Measurements from ENCODE around the gene EFS. TPM values are rescaled to one million over a fixed set of nuclear protein-coding genes. Genes with fewer than 3 reads are reported as not detected.

The EFS gene
- total RNA-seq, 2 donors from 2014 or later = 0.10 TPM; not detected in 1

DNA sequence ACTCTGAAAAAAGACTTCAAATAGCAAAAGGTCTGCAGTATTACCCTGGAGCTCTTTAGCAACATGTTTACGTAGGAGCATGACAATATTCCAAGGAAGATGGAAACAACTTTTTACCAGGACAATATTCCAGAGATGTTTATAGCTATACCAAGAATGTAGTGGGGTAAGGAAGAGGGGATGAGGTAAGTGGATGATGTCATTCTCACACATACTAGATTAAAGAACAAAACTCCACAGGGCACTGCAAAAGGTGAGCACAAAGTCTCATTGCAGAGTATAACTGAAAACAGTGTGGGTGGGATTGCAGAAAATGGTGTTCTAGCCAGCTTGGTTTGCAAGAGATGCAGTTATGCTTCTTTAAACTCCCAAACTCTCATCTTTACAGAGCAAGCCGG, 20.3 kb upstream of the EFS start:
- Mint-ChIP-seq H3K36me3 (no peaks in the 10 kb centered on the region), H3K9me3 (no peaks in the 10 kb centered on the region), H3K27ac (no peak overlapping the region)
- ATAC-seq = no peak
- DNase-seq (ENCODE audit: low spot score in 2 of 2) = no peak

DNA sequence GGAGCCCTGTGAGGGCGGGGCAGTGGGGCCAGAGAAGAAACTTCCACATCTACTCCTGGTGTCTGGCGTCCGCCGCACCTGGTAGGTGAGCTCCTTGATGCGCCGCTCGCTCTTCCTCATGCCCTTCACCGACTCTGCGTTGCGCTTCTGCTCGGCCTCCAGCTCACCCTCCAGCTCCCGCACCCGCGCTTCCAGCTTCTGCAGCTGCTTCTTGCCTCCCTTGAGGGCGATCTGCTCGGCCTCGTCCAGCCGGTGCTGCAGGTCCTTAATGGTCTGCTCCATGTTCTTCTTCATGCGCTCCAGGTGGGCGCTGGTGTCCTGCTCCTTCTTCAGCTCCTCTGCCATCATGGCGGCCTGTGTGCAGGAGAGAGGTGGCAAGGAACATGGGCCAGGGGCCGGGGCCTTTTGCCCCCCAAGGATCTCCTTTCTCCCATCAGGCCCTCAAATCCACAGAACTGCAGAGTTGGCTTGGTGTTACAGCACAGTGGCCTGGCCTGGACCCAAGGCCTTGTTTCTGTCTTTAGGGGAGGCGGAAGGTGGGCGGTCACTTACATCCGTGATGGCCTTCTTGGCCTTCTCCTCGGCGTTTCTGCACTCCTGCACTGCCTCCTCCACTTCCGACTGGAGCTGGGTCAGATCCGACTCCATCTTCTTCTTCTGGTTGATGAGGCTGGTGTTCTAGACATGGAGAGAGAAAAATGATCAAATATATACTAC, 19.6 kb upstream of the EFS start:
- H3K36me3 Mint-ChIP-seq = no peaks in the 10 kb centered on the region
- no peak for DNase-seq (ENCODE audit: low spot score in 2 of 2)
- no peaks in the 10 kb centered on the region for H3K9me3 Mint-ChIP-seq
- no peak for ATAC-seq
- H3K27ac Mint-ChIP-seq = no peak overlapping the region

DNA sequence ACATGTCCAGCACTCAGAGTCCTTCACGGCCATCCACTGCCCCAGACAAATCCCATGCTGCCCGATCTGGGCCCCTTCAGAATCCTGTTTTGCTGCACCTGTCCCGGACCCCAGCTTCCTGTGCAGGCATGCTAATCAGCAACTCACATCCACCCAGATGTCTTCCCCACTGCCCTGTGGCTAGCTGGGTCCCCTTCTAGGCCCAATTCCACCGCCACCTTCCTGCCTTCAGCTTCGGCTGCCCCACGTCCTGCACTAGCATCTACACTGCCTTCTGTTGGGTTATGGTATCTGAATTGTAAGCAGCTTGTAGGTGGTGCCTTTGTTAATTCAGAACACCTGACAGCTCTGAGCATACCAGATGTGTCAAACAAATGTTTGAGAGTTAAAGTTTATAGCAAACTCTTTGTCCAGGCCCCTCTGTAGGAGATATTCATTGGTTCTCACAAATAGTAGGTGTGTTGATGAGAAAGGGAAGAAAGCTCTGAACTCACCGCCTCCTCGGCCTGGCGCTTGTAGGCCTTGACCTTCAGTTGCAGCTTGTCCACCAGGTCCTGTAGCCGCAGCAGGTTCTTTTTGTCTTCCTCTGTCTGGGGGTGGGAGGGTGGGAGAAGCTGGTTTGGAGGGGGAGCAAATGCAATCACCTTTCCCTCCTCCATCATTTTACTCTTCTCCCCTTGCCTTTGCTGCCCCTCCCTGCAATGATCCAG, 17.9 kb upstream of the EFS start:
- no peak overlapping the region for H3K27ac Mint-ChIP-seq
- no peaks in the 10 kb centered on the region for H3K36me3 Mint-ChIP-seq
- ATAC-seq (no peak), DNase-seq (ENCODE audit: low spot score in 2 of 2) (no peak)
- no peaks in the 10 kb centered on the region for H3K9me3 Mint-ChIP-seq

DNA sequence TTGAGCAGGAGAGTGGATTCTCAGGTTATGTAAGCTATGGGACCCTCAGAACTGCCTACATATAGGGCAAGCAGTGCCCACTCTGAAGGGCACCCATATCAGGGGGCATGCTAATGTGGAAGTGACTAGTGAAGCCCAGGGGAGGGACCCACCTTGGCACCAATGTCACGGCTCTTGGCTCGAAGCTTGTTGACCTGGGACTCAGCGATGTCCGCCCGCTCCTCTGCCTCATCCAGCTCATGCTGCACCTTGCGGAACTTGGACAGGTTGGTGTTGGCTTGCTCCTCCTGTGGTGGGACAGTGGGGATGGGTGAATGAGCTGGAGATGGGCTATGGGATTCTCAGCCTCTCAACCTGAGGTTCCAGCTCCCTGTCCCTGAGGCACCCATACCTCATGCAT, 17.3 kb upstream of the EFS start:
- Mint-ChIP-seq H3K27ac (no peak overlapping the region), H3K36me3 (no peaks in the 10 kb centered on the region), H3K9me3 (no peaks in the 10 kb centered on the region)
- ATAC-seq (no peak), DNase-seq (ENCODE audit: low spot score in 2 of 2) (no peak)

DNA sequence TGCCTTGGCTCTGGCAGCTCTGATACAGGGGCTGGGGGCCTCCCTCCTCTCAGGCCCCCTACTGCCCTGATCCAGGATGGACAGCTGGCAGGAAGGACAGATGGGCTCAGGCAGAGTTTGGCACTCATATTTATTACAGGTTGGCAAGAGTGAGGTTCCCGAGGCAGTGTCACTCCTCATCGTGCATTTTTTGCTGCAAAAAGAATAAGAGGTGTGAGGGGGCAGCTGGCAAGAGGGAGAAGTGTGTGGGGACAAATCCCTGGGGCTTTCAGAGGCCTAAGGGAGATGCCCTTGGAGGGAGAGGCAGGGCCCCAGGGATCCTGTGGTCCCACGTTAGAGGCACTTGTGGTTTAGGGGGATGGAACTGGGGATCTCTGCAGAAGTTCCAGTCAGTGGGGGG, 16.9 kb upstream of the EFS start:
- H3K27ac Mint-ChIP-seq = no peak overlapping the region
- ATAC-seq (no peak), DNase-seq (ENCODE audit: low spot score in 2 of 2) (no peak)
- H3K36me3 Mint-ChIP-seq = no peaks in the 10 kb centered on the region
- H3K9me3 Mint-ChIP-seq = no peaks in the 10 kb centered on the region

DNA sequence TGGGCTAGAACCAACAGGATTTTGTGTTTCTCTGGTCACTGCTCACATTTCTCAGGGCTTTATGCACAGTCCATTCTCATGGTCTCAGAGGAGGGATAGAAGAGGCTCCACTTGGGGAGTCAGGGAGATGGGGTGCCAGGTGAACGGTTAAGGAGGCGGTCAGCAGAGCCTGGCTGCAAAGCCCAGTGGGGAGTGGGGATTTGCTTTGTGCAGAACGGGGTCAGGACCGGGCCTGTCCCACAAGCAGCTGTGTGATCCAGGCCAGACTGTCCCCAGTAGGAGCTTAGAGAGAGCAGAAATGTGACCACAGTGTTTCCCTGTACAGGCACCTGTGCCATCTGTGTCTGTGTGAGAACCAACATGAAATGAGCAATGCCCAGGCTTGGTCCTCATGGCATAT, 16.0 kb upstream of the EFS start:
- no peak overlapping the region for H3K27ac Mint-ChIP-seq
- ATAC-seq (no peak), DNase-seq (ENCODE audit: low spot score in 2 of 2) (no peak)
- H3K9me3 Mint-ChIP-seq = no peaks in the 10 kb centered on the region
- no peaks in the 10 kb centered on the region for H3K36me3 Mint-ChIP-seq

DNA sequence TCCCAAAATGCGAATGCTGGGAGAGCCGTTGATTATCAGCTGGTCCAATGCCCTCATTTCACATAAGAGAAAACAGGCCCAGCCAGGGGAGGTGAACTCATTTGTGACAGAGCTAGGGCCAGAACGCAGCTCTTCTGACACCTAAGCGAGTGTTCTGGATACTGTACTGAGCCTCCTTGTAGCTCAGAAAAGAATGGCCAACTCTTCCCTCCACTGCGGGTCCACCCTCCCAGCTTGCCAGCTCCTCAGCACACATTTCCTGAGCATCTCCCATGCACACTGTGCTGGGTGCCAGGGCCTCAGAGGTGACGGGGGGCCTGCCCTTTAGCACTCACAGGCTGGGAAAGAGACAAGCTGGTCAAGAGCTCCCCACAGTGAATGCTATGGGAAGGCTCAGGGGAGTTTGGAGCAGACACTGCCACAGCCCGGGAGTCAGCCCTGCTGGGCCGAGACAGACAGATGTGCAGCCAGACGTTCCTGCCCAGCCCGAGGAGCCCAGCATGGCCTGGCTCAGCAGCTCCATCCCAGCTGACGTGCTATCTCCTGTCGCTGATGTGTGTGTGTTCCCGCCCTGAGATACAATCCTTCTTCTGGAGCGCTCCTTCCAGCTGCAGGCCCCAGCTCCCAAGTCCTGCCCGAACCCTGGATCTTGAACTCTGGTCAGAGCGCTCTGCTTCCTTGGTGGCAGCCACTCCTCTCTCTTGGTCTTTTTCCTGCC, 15.4 kb upstream of the EFS start:
- Mint-ChIP-seq H3K27ac (no peak overlapping the region), H3K9me3 (no peaks in the 10 kb centered on the region), H3K36me3 (no peaks in the 10 kb centered on the region)
- DNase-seq (ENCODE audit: low spot score in 2 of 2) (no peak), ATAC-seq (peak; percentile 26 to 42)

DNA sequence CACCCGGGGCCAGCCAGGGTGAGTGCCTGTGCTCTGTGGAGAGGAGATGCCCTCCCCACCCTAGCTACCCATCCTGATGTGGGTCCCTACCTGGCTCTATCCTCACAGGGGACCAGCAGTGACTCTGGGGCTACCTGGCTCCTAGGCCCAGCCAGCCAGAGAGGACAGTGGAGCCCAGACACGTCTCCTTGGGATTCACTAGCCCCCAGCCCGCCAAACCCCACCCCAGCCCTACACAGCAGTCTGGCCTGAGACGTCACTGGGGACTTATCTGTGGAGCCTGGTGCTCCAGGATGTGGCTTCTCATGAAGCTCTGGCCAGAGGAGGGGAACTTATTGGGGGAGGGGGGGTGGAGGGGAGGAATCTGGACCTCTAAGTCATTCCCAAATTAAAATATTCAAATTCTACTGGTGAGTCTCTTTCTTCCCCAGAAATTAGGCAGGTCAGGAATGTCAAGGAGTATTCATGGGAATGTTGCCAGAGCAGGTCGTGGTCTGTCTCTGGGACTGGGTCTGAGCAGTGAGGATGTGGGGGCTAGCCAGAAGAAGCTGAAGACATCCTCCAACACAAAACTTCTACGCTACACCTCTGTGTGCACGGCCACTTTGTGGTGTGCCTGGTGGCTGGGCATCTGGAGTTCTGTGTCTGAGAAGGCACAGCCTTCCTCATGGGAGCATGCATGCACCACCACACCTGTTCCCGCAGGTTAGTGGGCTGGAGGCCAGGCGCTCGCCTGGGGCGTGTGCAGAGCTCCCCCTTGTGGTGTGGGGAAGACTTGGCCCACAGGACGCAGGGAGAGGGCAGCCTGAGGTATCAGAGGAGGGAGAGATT, 14.6 kb upstream of the EFS start:
- Mint-ChIP-seq H3K9me3 (no peaks in the 10 kb centered on the region), H3K27ac (no peak overlapping the region), H3K36me3 (no peaks in the 10 kb centered on the region)
- DNase-seq (ENCODE audit: low spot score in 2 of 2) (peak in 1 of 2 donors; percentile 76), ATAC-seq (peak; percentile 88 to 93)

DNA sequence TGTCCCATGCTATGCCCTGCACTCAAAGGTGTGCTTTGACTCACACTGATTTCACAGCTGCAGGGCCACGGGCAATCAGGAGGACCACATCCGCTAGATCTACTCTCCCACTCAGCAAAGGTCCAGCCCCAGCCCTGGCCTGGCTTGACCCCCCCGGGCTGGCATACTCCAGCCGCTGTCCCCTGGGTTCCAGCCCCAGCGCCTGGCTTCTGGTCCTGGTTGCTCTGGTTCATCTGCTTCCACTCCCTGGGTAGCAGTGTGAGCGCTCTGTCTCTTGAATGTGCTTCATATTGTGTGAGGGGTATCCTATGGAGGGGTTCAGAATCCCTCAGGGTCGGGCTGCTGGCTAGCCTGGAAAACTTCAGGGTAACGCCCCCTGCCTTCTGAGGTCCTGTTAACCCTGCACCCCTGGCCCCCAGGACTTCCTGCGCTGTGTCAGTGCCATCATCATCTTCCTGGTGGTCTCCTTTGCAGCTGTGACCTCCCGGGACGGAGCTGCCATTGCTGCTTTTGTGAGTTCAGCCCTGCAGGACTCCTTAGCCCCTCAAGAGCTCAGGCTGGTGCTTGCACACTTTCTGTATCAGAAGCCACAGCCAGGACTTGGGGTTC, 13.7 kb upstream of the EFS start:
- Mint-ChIP-seq H3K36me3 (no peaks in the 10 kb centered on the region), H3K27ac (peak overlapping the region in 1 of 2 donors; percentile 1), H3K9me3 (no peaks in the 10 kb centered on the region)
- no peak for ATAC-seq
- DNase-seq (ENCODE audit: low spot score in 2 of 2) = no peak

DNA sequence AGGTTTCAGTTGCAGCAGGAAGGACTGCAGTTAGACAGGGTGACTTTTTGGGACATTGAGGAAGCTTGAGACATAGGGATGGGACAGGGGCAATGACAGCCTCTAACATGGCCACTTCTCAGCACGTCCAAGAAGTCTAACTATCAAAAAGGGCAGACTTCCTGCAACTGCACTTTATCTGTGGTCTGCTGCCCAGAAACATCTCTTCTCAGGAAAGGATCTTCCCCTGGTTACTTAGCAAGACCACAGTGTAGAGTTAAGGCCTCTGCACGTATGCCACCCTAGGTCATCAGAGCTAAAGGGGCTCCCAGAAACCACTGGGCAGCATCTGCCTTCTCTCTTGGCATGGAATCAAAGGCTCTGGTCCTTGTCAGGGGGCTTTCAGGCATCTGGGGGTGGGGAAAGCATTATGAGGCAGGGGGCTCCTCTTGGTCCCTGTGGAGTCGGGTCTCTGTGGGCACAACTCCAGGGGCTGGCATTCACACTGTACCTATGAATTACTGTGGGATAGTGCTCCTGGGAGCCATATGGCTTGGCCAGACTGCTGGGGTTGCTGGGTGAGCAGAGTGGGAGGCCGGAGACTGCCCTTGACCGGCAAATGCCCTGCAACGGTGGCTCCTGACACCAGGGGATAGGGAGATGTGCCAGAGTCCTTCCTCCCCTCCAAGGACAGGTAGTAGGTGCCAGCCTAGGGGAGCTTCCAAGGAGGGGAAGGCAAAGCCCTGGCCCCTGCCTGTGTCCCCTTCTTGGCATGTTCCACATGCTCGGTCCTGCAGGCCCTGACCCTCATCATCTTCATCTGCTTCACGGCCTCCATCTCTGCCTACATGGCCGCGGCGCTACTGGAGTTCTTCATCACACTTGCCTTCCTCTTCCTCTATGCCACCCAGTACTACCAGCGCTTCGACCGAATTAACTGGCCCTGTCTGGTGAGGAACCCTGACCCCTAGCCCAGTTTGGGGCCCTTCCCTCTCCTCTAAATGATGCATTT, 12.9 kb upstream of the EFS start:
- DNase-seq (ENCODE audit: low spot score in 2 of 2) (no peak), ATAC-seq (no peak)
- no peaks in the 10 kb centered on the region for H3K36me3 Mint-ChIP-seq
- H3K27ac Mint-ChIP-seq = peak overlapping the region in 1 of 2 donors; percentile 69
- no peaks in the 10 kb centered on the region for H3K9me3 Mint-ChIP-seq

DNA sequence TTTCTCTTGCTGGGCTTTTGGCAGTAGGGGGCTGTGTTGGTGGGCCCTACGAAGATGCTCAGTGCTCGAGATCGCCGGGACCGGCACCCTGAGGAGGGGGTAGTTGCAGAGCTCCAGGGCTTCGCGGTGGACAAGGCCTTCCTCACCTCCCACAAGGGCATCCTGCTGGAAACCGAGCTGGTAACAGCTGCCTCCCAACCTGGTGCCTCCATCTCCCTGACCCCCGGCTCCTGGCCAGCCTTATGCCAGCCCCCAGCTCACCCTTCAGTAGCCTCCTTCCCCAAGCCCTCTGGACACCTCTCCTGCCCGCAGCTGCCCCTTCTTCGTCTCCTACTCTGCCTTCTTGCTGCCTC, 12.2 kb upstream of the EFS start:
- H3K9me3 Mint-ChIP-seq = no peaks in the 10 kb centered on the region
- no peaks in the 10 kb centered on the region for H3K36me3 Mint-ChIP-seq
- ATAC-seq (no peak), DNase-seq (ENCODE audit: low spot score in 2 of 2) (no peak)
- H3K27ac Mint-ChIP-seq = peak overlapping the region in 1 of 2 donors; percentile 69

DNA sequence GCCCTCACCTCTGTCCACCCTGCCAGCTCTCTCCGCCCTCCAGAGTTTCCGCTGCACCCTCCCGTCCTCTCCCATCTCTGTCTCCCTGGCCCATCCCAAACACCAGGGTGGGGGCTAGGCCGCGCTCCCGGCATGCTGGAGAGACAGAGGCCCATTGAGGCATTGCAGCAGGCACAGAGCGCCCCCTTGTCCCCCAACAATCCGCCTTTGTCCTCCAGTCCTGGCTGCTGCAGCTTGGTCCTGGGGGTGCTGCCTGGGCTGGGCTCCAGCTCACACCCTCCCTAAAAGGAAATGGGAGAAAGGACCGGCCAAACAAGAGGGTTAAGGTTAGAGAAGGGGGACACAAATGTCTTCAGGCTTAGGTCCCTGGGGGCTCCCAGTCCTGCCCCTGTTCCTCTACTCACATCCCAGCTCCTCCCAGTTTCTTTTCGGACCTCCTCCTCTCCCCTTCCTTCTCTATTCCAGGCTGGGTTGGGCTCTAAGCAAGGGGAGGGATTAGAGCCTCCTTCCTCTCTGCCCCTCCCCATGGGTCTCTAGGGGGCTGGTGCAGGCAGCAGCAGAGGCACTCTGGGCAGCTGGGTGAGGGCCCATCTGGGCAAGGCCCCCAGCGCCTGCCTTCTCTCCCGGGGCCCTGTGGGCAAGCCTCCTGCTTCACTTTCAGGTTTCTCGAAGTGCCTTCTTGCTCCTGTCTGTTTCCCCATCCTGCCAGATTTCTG, 11.7 kb upstream of the EFS start, which contains the start of gene CMTM5:
Gene CMTM5 (plus strand): TSS at position 565 of the 716 bp plus-strand sequence. CDS start 206 bp downstream, outside the sequence.
- Mint-ChIP-seq H3K27ac (peak within 1 kb of the TSS in 1 of 2 donors; percentile 69), H3K9me3 (no peaks in the 10 kb centered on the region), H3K36me3 (no peaks in the 10 kb centered on the region)
- no peak for DNase-seq (ENCODE audit: low spot score in 2 of 2)
- ATAC-seq = no peak

DNA sequence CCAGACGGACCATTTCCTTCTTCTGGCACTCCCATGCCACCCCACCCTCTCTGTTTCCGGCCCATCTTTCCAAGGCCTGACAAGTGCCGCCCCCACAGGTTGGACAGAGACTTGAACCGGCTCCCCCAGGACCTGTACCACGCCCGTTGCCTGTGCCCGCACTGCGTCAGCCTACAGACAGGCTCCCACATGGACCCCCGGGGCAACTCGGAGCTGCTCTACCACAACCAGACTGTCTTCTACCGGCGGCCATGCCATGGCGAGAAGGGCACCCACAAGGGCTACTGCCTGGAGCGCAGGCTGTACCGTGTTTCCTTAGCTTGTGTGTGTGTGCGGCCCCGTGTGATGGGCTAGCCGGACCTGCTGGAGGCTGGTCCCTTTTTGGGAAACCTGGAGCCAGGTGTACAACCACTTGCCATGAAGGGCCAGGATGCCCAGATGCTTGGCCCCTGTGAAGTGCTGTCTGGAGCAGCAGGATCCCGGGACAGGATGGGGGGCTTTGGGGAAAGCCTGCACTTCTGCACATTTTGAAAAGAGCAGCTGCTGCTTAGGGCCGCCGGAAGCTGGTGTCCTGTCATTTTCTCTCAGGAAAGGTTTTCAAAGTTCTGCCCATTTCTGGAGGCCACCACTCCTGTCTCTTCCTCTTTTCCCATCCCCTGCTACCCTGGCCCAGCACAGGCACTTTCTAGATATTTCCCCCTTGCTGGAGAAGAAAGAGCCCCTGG, 10.7 kb upstream of the EFS start:
- H3K36me3 Mint-ChIP-seq = no peaks in the 10 kb centered on the region
- no peak overlapping the region for H3K27ac Mint-ChIP-seq
- ATAC-seq (no peak), DNase-seq (ENCODE audit: low spot score in 2 of 2) (no peak)
- no peaks in the 10 kb centered on the region for H3K9me3 Mint-ChIP-seq

DNA sequence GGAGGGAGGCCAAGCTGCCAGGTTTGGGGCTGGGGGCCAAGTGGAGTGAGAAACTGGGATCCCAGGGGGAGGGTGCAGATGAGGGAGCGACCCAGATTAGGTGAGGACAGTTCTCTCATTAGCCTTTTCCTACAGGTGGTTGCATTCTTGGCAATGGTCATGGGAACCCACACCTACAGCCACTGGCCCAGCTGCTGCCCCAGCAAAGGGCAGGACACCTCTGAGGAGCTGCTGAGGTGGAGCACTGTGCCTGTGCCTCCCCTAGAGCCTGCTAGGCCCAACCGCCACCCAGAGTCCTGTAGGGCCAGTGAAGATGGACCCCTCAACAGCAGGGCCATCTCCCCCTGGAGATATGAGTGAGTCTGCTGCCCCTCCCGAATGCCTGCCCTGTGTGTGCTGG, 8.1 kb upstream of the EFS start:
- DNase-seq (ENCODE audit: low spot score in 2 of 2) (no peak), ATAC-seq (no peak)
- no peaks in the 10 kb centered on the region for H3K9me3 Mint-ChIP-seq
- H3K36me3 Mint-ChIP-seq = no peaks in the 10 kb centered on the region
- no peak overlapping the region for H3K27ac Mint-ChIP-seq

Data from activated naive CD4-positive, alpha-beta T cell treated with anti-CD3 and anti-CD28 coated beads, Interleukin-2, amount 50 U/mL, for 72 hours (primary cell).